ENCODE results near the gene MCU. TPM values are rescaled to one million over a fixed set of nuclear protein-coding genes. Genes with fewer than 3 reads are reported as not detected.

The MCU gene
- total RNA-seq, 1 experiment from 2014 or later: 26.8 TPM

DNA sequence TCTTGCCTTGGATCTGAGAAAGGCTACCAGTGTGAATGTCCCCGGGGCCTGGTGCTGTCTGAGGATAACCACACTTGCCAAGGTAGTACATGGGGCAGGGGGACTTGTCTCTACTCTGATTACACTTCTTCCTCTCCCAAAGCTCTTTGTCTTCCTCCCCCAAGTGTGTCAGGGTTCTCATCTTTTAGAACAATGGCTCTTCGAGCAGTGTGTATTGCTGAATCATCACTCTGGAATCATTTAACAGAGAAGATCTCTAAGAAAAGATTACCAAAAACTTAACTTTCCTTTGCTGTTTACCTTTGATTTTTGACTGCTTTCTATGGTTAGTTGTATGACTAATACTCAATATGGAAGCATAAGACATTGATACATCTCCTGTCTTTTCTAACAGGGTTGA, 219.8 kb downstream of the MCU start:
- no peak overlapping the region for H3K9ac ChIP-seq (ENCODE audit: low read length)
- DNase-seq (ENCODE audit: low read depth, low spot score) (no peak), ATAC-seq (no peak)
- H3K4me3 ChIP-seq (replicated peaks in 1 of 2; ENCODE audit: low read depth in 1 of 2, low read length in 2 of 2): no peak overlapping the region
- intact Hi-C loops (cut with micrococcal nuclease): no loop called here
- no peaks in the 10 kb centered on the region for H4K20me1 ChIP-seq (ENCODE audit: insufficient read depth)
- ChIA-PET RAD21 (ENCODE audit: low non-redundant PET in 1 of 2, low total read pairs in 2 of 2, uncharacterized antibody in 2 of 2, unreplicated experiment in 2 of 2) (no interaction called here), CTCF (no interaction called here), POLR2A (no interaction called here)
- H3K27ac ChIP-seq (ENCODE audit: low read depth, low read length): no peak overlapping the region
- H3K36me3 ChIP-seq (ENCODE audit: control insufficient read depth in 1 of 2, insufficient read depth in 2 of 2, low read length in 2 of 2): no peaks in the 10 kb centered on the region
- no peak overlapping the region for H2AFZ ChIP-seq (ENCODE audit: low read depth, low read length, poor library complexity, severe bottlenecking)
- no peaks in the 10 kb centered on the region for H3K9me3 ChIP-seq (ENCODE audit: control insufficient read depth in 1 of 2, insufficient read depth in 1 of 2, low read depth in 1 of 2, low read length in 2 of 2)
- H3K4me1 ChIP-seq (ENCODE audit: control insufficient read depth in 1 of 2, insufficient read depth in 2 of 2, low read length in 2 of 2): no peaks in the 10 kb centered on the region
- H3K79me2 ChIP-seq (ENCODE audit: insufficient read depth, low read length): no peaks in the 10 kb centered on the region
- TF ChIP-seq YY1 (IDR thresholded peaks at IDR 0.05; ENCODE audit: extremely low read depth, insufficient replicate concordance, low read depth, low read length) (no peak), EZH2phosphoT487 (IDR thresholded peaks at IDR 0.05; ENCODE audit: borderline replicate concordance) (no peak), SRF (IDR thresholded peaks at IDR 0.05; ENCODE audit: low read depth) (no peak), SP1 (IDR thresholded peaks at IDR 0.05; ENCODE audit: low read depth) (no peak), FOSL1 (IDR thresholded peaks at IDR 0.05; ENCODE audit: low read depth) (no peak), ZNF274 (IDR thresholded peaks at IDR 0.05; ENCODE audit: low read depth, low read length) (no peak), ELF1 (IDR thresholded peaks at IDR 0.05; ENCODE audit: borderline replicate concordance, low read depth) (no peak), CBX3 (IDR thresholded peaks at IDR 0.05; ENCODE audit: low read depth) (no peak), SIN3A (IDR thresholded peaks at IDR 0.05; ENCODE audit: low read depth) (no peak), JUND (IDR thresholded peaks at IDR 0.05) (no peak), ATF3 (IDR thresholded peaks at IDR 0.05) (no peak), POLR2A (IDR thresholded peaks at IDR 0.05; ENCODE audit: borderline replicate concordance, extremely low read depth, insufficient read depth, insufficient read length) (no peak), RAD21 (IDR thresholded peaks at IDR 0.05; ENCODE audit: low read depth) (no peak), ZFX (IDR thresholded peaks at IDR 0.05) (no peak)
- TF ChIP-seq, protein P1, sequence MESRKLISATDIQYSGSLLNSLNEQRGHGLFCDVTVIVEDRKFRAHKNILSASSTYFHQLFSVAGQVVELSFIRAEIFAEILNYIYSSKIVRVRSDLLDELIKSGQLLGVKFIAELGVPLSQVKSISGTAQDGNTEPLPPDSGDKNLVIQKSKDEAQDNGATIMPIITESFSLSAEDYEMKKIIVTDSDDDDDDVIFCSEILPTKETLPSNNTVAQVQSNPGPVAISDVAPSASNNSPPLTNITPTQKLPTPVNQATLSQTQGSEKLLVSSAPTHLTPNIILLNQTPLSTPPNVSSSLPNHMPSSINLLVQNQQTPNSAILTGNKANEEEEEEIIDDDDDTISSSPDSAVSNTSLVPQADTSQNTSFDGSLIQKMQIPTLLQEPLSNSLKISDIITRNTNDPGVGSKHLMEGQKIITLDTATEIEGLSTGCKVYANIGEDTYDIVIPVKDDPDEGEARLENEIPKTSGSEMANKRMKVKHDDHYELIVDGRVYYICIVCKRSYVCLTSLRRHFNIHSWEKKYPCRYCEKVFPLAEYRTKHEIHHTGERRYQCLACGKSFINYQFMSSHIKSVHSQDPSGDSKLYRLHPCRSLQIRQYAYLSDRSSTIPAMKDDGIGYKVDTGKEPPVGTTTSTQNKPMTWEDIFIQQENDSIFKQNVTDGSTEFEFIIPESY (IDR thresholded peaks at IDR 0.05; ENCODE audit: extremely low read depth, insufficient replicate concordance, low read length): no peak
- TF ChIP-seq, protein P2, sequence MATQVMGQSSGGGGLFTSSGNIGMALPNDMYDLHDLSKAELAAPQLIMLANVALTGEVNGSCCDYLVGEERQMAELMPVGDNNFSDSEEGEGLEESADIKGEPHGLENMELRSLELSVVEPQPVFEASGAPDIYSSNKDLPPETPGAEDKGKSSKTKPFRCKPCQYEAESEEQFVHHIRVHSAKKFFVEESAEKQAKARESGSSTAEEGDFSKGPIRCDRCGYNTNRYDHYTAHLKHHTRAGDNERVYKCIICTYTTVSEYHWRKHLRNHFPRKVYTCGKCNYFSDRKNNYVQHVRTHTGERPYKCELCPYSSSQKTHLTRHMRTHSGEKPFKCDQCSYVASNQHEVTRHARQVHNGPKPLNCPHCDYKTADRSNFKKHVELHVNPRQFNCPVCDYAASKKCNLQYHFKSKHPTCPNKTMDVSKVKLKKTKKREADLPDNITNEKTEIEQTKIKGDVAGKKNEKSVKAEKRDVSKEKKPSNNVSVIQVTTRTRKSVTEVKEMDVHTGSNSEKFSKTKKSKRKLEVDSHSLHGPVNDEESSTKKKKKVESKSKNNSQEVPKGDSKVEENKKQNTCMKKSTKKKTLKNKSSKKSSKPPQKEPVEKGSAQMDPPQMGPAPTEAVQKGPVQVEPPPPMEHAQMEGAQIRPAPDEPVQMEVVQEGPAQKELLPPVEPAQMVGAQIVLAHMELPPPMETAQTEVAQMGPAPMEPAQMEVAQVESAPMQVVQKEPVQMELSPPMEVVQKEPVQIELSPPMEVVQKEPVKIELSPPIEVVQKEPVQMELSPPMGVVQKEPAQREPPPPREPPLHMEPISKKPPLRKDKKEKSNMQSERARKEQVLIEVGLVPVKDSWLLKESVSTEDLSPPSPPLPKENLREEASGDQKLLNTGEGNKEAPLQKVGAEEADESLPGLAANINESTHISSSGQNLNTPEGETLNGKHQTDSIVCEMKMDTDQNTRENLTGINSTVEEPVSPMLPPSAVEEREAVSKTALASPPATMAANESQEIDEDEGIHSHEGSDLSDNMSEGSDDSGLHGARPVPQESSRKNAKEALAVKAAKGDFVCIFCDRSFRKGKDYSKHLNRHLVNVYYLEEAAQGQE (IDR thresholded peaks at IDR 0.05; ENCODE audit: low read depth): no peak
- H3K9me2 ChIP-seq (ENCODE audit: insufficient read depth): no peaks in the 10 kb centered on the region
- no peak overlapping the region for H3K4me2 ChIP-seq (ENCODE audit: low read length)
- no TSS peak for BruUV-seq (replicated peaks)
- H3K27me3 ChIP-seq (ENCODE audit: insufficient read depth, low read length): no peaks in the 10 kb centered on the region

Data from HCT116 (cell line).